Activated CD8-positive, alpha-beta memory T cell treated with anti-CD3 and anti-CD28 coated beads for 4 hours (primary cell): ENCODE results near the gene POC1A.
A peak's percentile ranks its signal among the peaks of the same experiment; 100 is the strongest.

ENCODE experiments used
- DNase-seq, 2 donors: peaks; one replicate each; pipeline ENCODE4 v3.0.0-alpha.2; 2020; ENCODE audit warnings: low read depth in 2 of 2

Gene POC1A

GRCh38 chr3:52150860-52151259, 3.4 kb downstream of the POC1A start:
- no peak for DNase-seq

- DNase-seq, result no peak
Observed at GRCh38 chr3:52150357-52150756, 3.9 kb downstream of the POC1A start.

- no peak for DNase-seq
Observed at GRCh38 chr3:52149726-52150125, 4.5 kb downstream of the POC1A start.

- no peak for DNase-seq
Observed at GRCh38 chr3:52149021-52149420, 5.2 kb downstream of the POC1A start.

GRCh38 chr3:52147804-52148203, 6.4 kb downstream of the POC1A start:
- no peak for DNase-seq

GRCh38 chr3:52146811-52147210, 7.4 kb downstream of the POC1A start:
- no peak for DNase-seq

GRCh38 chr3:52146189-52146588, 8.0 kb downstream of the POC1A start:
- DNase-seq, result no peak

GRCh38 chr3:52145736-52146110, 8.5 kb downstream of the POC1A start:
- DNase-seq, result no peak

- no peak for DNase-seq
Observed at GRCh38 chr3:52144796-52145735, 9.2 kb downstream of the POC1A start.

- peak; percentile 73 to 76 for DNase-seq
Observed at GRCh38 chr3:52144034-52144795, 10.0 kb downstream of the POC1A start.

GRCh38 chr3:52143616-52144015, 10.6 kb downstream of the POC1A start:
- DNase-seq, result no peak

- DNase-seq, result no peak
Observed at GRCh38 chr3:52143156-52143555, 11.1 kb downstream of the POC1A start.

GRCh38 chr3:52141751-52142150, 12.5 kb downstream of the POC1A start:
- DNase-seq, result no peak

GRCh38 chr3:52140769-52141168, 13.5 kb downstream of the POC1A start:
- DNase-seq, result no peak

- no peak for DNase-seq
Observed at GRCh38 chr3:52140000-52140399, 14.2 kb downstream of the POC1A start.

GRCh38 chr3:52137311-52137710, 16.9 kb downstream of the POC1A start:
- DNase-seq, result no peak

- DNase-seq, result no peak
Observed at GRCh38 chr3:52136513-52136912, 17.7 kb downstream of the POC1A start.

- DNase-seq, result no peak
Observed at GRCh38 chr3:52135332-52135731, 18.9 kb downstream of the POC1A start.

- no peak for DNase-seq
Observed at GRCh38 chr3:52134761-52135160, 19.5 kb downstream of the POC1A start.

- DNase-seq, result no peak
Observed at GRCh38 chr3:52132930-52133329, 21.3 kb downstream of the POC1A start.

- DNase-seq, result no peak
Observed at GRCh38 chr3:52132041-52132440, 22.2 kb downstream of the POC1A start.

GRCh38 chr3:52130966-52131622, 23.1 kb downstream of the POC1A start:
- DNase-seq, result no peak
